Liver (tissue), 9 donors: ENCODE data around the gene KRTAP12-4. TPM values are rescaled to one million over a fixed set of nuclear protein-coding genes. Genes with fewer than 3 reads are reported as not detected.

ENCODE experiments used
- DNase-seq: peaks from one replicate; pipeline ENCODE4 v3.0.0-alpha.2; 2017; ENCODE audit warnings: low spot score
- H3K27ac ChIP-seq, 2 donors: one replicate each; pipeline ENCODE4 v1.7.0; 2013; ENCODE audit warnings: inconsistent platforms in 2 of 2, low read length in 2 of 2, control low read depth in 1 of 2, low read depth in 1 of 2, mild to moderate bottlenecking in 1 of 2
- H3K27me3 ChIP-seq, 4 donors: one replicate each; pipeline versions ENCODE4 v1.6.1 to v1.7.0; 2013; ENCODE audit warnings: low read length in 3 of 4, inconsistent platforms in 1 of 4, mild to moderate bottlenecking in 1 of 4, moderate library complexity in 1 of 4; ENCODE audit not compliant: control insufficient read depth in 4 of 4, insufficient read depth in 4 of 4
- H3K36me3 ChIP-seq, 4 donors: one replicate each; pipeline versions ENCODE4 v1.6.1 to v1.7.0; 2013; ENCODE audit warnings: low read length in 3 of 4, mild to moderate bottlenecking in 3 of 4, low read depth in 1 of 4, moderate library complexity in 1 of 4; ENCODE audit not compliant: control insufficient read depth in 4 of 4, insufficient read depth in 3 of 4
- H3K4me1 ChIP-seq, 4 donors: one replicate each; pipeline versions ENCODE4 v1.6.1 to v1.7.0; 2013; ENCODE audit warnings: low read length in 3 of 4, mild to moderate bottlenecking in 3 of 4, moderate library complexity in 1 of 4; ENCODE audit not compliant: control insufficient read depth in 4 of 4, insufficient read depth in 4 of 4
- H3K4me3 ChIP-seq, 3 donors: one replicate each; pipeline versions ENCODE4 v1.6.1 to v1.7.0; 2013; ENCODE audit warnings: low read length in 3 of 3, control low read depth in 1 of 3, low read depth in 1 of 3, mild to moderate bottlenecking in 1 of 3
- H3K9ac ChIP-seq, 2 donors: one replicate each; pipeline ENCODE4 v1.7.0; 2013; ENCODE audit warnings: low read length in 2 of 2, mild to moderate bottlenecking in 2 of 2, moderate library complexity in 2 of 2, control low read depth in 1 of 2, low read depth in 1 of 2
- H3K9me3 ChIP-seq, 4 donors: one replicate each; pipeline versions ENCODE4 v1.6.1 to v1.7.0; 2013; ENCODE audit warnings: low read length in 3 of 4; ENCODE audit not compliant: control insufficient read depth in 4 of 4
- CTCF ChIP-seq: fragments of 150-350 bp; IDR thresholded peaks from 2 replicates; pipeline ENCODE4 v1.5.1; 2017; ENCODE audit warnings: improper control_type of control experiment, low read depth, low read length; ENCODE audit not compliant: missing input control
- EGR1 ChIP-seq, 2 donors: IDR thresholded peaks; 2 replicates each; pipeline ENCODE4 v1.6.1; 2016 to 2018; ENCODE audit warnings: antibody characterized with exemption in 2 of 2, low read depth in 2 of 2
- FOXA2 ChIP-seq: IDR thresholded peaks from 2 replicates; pipeline ENCODE4 v1.6.1; 2016; ENCODE audit warnings: antibody characterized with exemption
- GABPA ChIP-seq, 2 donors: IDR thresholded peaks in 1 of 2; conservative IDR thresholded peaks in 1 of 2; 2 replicates each; pipeline ENCODE4 v1.6.1; 2016; ENCODE audit warnings: antibody characterized with exemption in 2 of 2, mild to moderate bottlenecking in 1 of 2, moderate library complexity in 1 of 2
- HNF4A ChIP-seq, 2 donors: conservative IDR thresholded peaks; 2 replicates each; pipeline ENCODE4 v1.6.1; 2016; ENCODE audit warnings: antibody characterized with exemption in 2 of 2, mild to moderate bottlenecking in 2 of 2
- HNF4G ChIP-seq: IDR thresholded peaks from 2 replicates; pipeline ENCODE4 v1.6.1; 2016; ENCODE audit warnings: antibody characterized with exemption
- JUND ChIP-seq, 2 donors: IDR thresholded peaks; 2 replicates each; pipeline ENCODE4 v1.6.1; 2016; ENCODE audit warnings: antibody characterized with exemption in 2 of 2
- NR2F2 ChIP-seq: IDR thresholded peaks from 2 replicates; pipeline ENCODE4 v1.6.1; 2016; ENCODE audit warnings: antibody characterized with exemption
- RXRA ChIP-seq, 2 donors: IDR thresholded peaks; 2 replicates each; pipeline ENCODE4 v1.6.1; 2017 to 2018; ENCODE audit warnings: antibody characterized with exemption in 2 of 2, mild to moderate bottlenecking in 1 of 2
- SP1 ChIP-seq: IDR thresholded peaks from 2 replicates; pipeline ENCODE4 v1.6.1; 2018; ENCODE audit warnings: antibody characterized with exemption, mild to moderate bottlenecking
- TAF1 ChIP-seq: conservative IDR thresholded peaks from 2 replicates; pipeline ENCODE4 v1.6.1; 2016; ENCODE audit warnings: antibody characterized with exemption, mild to moderate bottlenecking
- ZBTB33 ChIP-seq: IDR thresholded peaks from 2 replicates; pipeline ENCODE4 v1.6.1; 2016; ENCODE audit warnings: antibody characterized with exemption
- WGBS: extraction: QIAGEN DNeasy Blood & Tissue Kit; methylation state at CpG from one replicate; pipeline ENCODE4 v1.1.7; 2013; 5-methylcytosine and 5-hydroxymethylcytosine counted together
- polyA plus RNA-seq, 2 donors: library from polyadenylated mRNA; stranded (reverse) in 1 of 2; unstranded in 1 of 2; fragments of 200-250 nt in 1 of 2; fragments of >200 nt in 1 of 2; fragmentation: Nextera tagmentation in 1 of 2; extraction: Ambion mirVana in 1 of 2; gene quantifications; one replicate each; pipeline versions ENCODE4 v1.2.1 to v1.2.3, GENCODE V29; 2013 to 2015
- total RNA-seq, 2 donors: library from RNA; depleted of rRNA; stranded (reverse); fragments of >200 nt; gene quantifications; one replicate each; pipeline ENCODE4 v1.2.3, GENCODE V29; 2014
- TF ChIP-seq, protein P1 (sequence below): IDR thresholded peaks from 2 replicates; pipeline ENCODE4 v1.6.1; 2016; ENCODE audit warnings: antibody characterized with exemption
- donor health status: healthy.
- donor health status: healthy.
- donor health status: healthy.
- donor health status: healthy.
- donor health status: healthy.

The KRTAP12-4 gene
- total and polyA plus RNA-seq, 4 donors, result not detected

DNA sequence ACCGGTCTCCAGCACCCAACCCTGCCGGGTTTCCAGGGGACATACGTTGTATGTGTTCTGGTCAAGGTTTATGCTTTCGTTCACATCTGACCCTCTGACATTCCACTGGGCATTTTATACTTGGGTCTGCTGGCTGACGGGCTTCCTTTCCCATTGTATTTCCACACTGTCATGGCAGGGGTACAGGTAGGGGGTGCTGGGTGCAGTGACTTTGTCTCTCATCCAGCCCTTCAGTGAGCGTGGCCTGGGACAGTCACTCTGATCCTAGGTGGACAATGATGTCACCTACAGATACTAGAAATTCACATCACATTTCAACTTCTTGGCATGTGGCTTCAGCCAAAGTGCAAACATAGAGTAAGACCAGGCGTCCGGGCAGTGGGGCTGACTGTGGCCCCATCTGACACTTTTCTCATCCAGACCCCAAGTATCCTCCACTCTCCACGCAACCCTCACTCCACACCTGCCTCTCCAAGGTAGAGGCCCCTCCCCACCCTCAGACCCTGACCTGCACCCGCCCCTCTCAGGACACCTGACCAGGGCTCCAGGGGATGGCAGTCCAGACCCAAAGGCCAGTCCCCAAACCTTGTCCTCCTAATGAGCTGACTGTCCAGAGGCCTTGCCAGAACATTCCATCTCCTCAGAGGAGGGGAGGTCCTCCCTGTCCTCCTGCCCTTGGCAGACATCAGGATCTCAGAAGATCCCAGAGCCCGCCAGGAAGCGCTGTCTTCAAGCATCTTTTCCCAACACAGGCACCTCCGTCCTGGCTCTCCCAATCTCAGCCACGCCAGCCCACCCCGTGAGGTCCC is 18.0 kb downstream of the KRTAP12-4 start:
- Histone ChIP-seq H3K27me3 (peaks cover 0 to 3% (median 0%) of the 10 kb centered on the region in 4 donors), H3K9ac (no peak overlapping the region), H3K9me3 (peaks cover 0 to 9% (median 3%) of the 10 kb centered on the region in 4 donors), H3K4me3 (no peak overlapping the region), H3K27ac (no peak overlapping the region), H3K36me3 (no peaks in the 10 kb centered on the region), H3K4me1 (no peaks in the 10 kb centered on the region)
- no peak for DNase-seq
- TF ChIP-seq GABPA (IDR thresholded peaks at IDR 0.05 in 1 of 2, conservative IDR thresholded peaks at IDR 0.05 in 1 of 2) (no peak), NR2F2 (no peak), EGR1 (IDR thresholded peaks at IDR 0.05; ENCODE audit: low read depth in 2 of 2) (no peak), TAF1 (no peak), JUND (IDR thresholded peaks at IDR 0.05) (no peak), HNF4G (no peak), CTCF (no peak), SP1 (no peak), FOXA2 (no peak), HNF4A (conservative IDR thresholded peaks at IDR 0.05) (no peak), RXRA (IDR thresholded peaks at IDR 0.05) (no peak)
- TF ChIP-seq, protein P1, sequence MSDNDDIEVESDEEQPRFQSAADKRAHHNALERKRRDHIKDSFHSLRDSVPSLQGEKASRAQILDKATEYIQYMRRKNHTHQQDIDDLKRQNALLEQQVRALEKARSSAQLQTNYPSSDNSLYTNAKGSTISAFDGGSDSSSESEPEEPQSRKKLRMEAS, result no peak
- 80% methylated on average over 15 of the region's 15 CpGs for WGBS

- no peak overlapping the region for H3K4me3 ChIP-seq
- no peak overlapping the region for H3K27ac ChIP-seq
- H3K9ac ChIP-seq, result no peak overlapping the region
- 87% methylated on average over 1 of the region's 1 CpG for WGBS
- no peaks in the 10 kb centered on the region for H3K4me1 ChIP-seq
- peaks cover 0 to 3% (median 0%) of the 10 kb centered on the region in 4 donors for H3K27me3 ChIP-seq
- TF ChIP-seq NR2F2 (no peak), CTCF (no peak), SP1 (no peak)
- DNase-seq, result no peak
- H3K9me3 ChIP-seq, result peaks cover 0 to 12% (median 5%) of the 10 kb centered on the region in 4 donors
- no peaks in the 10 kb centered on the region for H3K36me3 ChIP-seq
Measured at GRCh38 chr21:44632067-44632466, 22.4 kb downstream of the KRTAP12-4 start.

DNA sequence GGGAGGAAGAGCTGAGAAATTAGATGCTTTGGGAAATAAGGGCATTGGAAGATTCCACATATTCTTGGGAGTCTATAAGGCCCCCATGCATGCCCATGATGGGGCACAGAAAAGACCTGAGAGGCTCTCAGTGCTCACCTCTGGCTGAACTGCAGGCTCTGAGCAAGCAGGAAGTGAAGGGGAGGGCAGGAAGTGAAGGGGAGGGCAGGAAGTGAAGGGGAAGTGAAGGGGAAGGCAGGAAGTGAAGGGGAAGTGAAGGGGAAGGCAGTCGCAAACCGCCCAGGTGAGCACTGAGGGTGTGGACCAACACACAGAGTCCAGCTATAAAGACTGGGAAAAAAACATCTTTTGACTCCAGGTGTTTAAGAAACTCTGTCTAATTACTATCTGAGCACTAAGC is 24.0 kb downstream of the KRTAP12-4 start:
- Histone ChIP-seq H3K9ac (no peak overlapping the region), H3K4me3 (no peak overlapping the region), H3K27ac (no peak overlapping the region), H3K27me3 (no peaks in the 10 kb centered on the region), H3K36me3 (no peaks in the 10 kb centered on the region), H3K9me3 (peaks cover 0 to 12% (median 5%) of the 10 kb centered on the region in 4 donors), H3K4me1 (no peaks in the 10 kb centered on the region)
- TF ChIP-seq ZBTB33, result no peak
- TF ChIP-seq RXRA (IDR thresholded peaks at IDR 0.05), result no peak
- no peak for TF ChIP-seq JUND (IDR thresholded peaks at IDR 0.05)
- no peak for DNase-seq
- 80% methylated on average over 2 of the region's 2 CpGs for WGBS
